ENCODE data around the gene ORMDL1. TPM values are rescaled to one million over a fixed set of nuclear protein-coding genes. Genes with fewer than 3 reads are reported as not detected.
A peak's percentile ranks its signal among the peaks of the same experiment; 100 is the strongest.
"Not testable (repeated sequence)": the region's sequence is repeated elsewhere in the genome, so short reads cannot be mapped to it uniquely, and the experiment has no call there.

Gene ORMDL1
- total RNA-seq, 1 experiment from 2014 or later: 84.3 TPM

- DNase-seq (ENCODE audit: low read depth): no peak
Observed at GRCh38 chr2:189772212-189772611, 11.9 kb downstream of the ORMDL1 start.

DNA sequence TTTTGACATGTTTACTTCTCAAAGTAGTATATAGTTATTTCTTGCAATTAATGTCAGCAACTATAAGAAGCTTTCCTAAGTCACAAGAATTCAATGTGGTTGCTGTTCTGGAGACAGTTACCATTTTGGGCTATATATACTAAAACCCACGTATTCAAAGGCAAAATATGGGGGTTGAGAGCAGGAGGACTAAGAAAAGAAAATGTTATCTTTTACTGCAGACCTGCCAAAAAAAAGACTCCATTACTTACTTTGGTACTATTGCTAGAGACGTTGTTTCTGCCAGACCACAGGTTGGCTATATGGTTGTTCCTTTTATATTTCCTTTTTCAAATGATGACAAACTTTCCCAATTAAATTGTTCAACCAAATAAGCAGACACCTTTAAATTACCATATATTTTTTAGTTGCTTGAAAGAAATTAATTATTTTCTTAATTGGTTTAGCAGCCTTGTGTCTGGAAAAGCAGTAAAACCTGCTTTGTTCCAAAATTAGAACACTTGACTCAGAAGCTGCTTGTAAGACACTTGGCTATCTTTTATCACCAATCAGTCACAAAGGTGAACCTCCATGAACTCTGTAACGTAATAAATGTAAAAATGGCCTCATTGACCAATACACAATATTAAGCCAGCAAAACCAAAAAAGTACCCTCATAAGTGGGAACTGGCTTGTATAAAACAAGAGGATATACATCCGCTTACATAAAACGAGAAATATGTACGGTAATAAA, 13.4 kb downstream of the ORMDL1 start:
- DNase-seq (ENCODE audit: low read depth): no peak

GRCh38 chr2:189763908-189764661, 20.1 kb downstream of the ORMDL1 start:
- peak; percentile 27 for DNase-seq (ENCODE audit: low read depth)

- peak; percentile 90 for DNase-seq (ENCODE audit: low read depth)
Observed at GRCh38 chr2:189762551-189763298, 21.4 kb downstream of the ORMDL1 start, which contains the start of gene OSGEPL1. Gene OSGEPL1 (minus strand): TSS chr2:189762792. CDS start chr2:189761640, 1,152 bp downstream.

- DNase-seq (ENCODE audit: low read depth): no peak
Observed at GRCh38 chr2:189762229-189762550, 21.9 kb downstream of the ORMDL1 start.

- not testable (repeated sequence) for DNase-seq (ENCODE audit: low read depth)
Observed at GRCh38 chr2:189760154-189760553, 24.0 kb downstream of the ORMDL1 start.

DNA sequence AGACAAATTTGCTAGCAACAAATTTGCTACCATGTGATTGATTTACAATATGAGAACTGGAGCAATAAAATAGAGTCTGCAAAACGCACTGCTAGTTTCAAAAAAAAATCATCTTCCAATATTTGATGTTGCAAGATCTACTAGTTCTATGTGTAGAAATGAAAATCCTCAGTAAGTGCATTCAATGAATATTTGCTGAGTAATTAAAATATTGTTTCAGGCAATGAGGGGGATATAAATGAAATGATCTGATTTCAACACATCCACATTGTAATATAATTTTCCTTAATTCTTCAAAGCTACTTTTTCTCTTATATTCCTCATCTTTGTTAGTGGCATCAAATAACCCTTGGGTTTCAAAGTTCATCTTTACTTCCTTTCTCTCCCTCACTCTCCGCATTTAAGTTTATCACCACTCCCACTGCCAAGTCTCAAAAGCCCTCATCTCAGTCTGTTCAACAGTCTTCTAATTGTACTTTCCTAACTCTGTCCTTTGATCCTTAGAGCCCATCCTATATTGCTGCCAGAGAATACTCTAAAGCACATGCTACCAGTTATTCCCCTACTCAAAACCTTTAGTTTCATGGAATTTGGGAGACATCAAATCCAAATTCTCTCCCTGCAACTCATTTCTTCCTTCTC, 27.7 kb downstream of the ORMDL1 start:
- DNase-seq (ENCODE audit: low read depth): no peak

GRCh38 chr2:189751080-189751658, 33.0 kb downstream of the ORMDL1 start:
- peak; percentile 39 for DNase-seq (ENCODE audit: low read depth)

- DNase-seq (ENCODE audit: low read depth): no peak
Observed at GRCh38 chr2:189729430-189729829, 54.7 kb downstream of the ORMDL1 start.

- no peak for DNase-seq (ENCODE audit: low read depth)
Observed at GRCh38 chr2:189726849-189727248, 57.3 kb downstream of the ORMDL1 start.

DNA sequence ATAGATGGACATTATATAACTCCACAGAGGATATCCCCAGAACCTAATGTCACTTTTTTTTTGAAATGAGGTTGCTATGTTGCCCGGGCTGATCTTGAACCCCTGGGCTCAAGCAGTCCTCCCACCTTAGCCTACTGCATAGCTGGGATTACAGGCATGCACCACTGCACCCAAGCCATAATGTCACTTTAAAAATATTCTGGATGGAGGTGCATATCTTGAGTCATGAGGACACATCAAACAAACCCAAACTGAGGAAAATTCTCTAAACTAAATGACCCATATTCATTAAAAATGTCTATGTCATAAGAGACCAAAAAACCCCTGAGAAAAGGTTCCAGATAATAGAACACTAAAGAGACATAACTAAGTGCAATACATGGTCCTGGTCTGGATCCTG, 57.9 kb downstream of the ORMDL1 start:
- DNase-seq (ENCODE audit: low read depth): no peak

DNA sequence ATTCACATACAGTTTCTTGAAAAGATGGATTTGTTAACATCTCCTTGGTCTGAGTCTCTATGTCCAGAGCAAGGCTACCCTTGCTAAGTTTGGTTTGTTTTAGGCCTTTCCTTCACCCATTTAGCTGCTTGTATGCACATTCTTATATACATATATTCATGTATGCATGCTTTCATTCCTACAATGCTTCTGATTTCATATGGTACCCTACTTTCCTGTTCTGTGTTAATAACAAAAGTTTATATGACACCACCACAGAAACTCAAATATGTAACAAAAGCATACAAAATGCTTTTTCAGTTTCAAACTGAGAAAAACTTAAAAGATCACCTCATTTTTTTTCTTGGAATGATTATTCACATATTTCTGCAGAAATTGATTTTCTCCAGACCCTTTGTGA, 60.9 kb downstream of the ORMDL1 start:
- no peak for DNase-seq (ENCODE audit: low read depth)

Other genes starting within 250 kb of the ORMDL1 start
- under 0.01 TPM in 1 of 2 replicates, not detected in the other for gene SLC40A1, start 203.6 kb downstream of the ORMDL1 start, total RNA-seq (2014; rRNA removed; shearing (Covaris generic))
- gene ASNSD1, start 122.9 kb downstream of the ORMDL1 start, total RNA-seq (2014; rRNA removed; shearing (Covaris generic)): 74.8 and 81.6 TPM in 2 replicates
- gene ANKAR, start 109.7 kb downstream of the ORMDL1 start, total RNA-seq (2014; rRNA removed; shearing (Covaris generic)): 3.8 and 5.6 TPM in 2 replicates
- gene OSGEPL1, start 21.5 kb downstream of the ORMDL1 start, total RNA-seq (2014; rRNA removed; shearing (Covaris generic)): 19.7 and 27.6 TPM in 2 replicates
- 27.3 and 30.3 TPM in 2 replicates for gene PMS1, start 111 bp upstream of the ORMDL1 start, total RNA-seq (2014; rRNA removed; shearing (Covaris generic))

Measured in RPMI7951 (cell line).